Brain microvascular endothelial cell (primary cell): ENCODE data around the gene TPD52L1.

Source experiments
- DNase-seq: peaks from one replicate; pipeline ENCODE4 v3.0.0-alpha.2; 2020
- H3K27ac ChIP-seq: fragments of 250-450 bp; sonication (Bioruptor Pico); 2 replicates; pipeline ENCODE4 v1.5.1; 2020; ENCODE audit warnings: mild to moderate bottlenecking, moderate library complexity
- H3K27me3 ChIP-seq: fragments of 250-450 bp; sonication (Bioruptor Pico); replicated peaks from 2 replicates; pipeline ENCODE4 v1.5.1; 2020; ENCODE audit warnings: mild to moderate bottlenecking
- H3K36me3 ChIP-seq: fragments of 250-450 bp; sonication (Bioruptor Pico); replicated peaks from 2 replicates; pipeline ENCODE4 v1.5.1; 2020; ENCODE audit warnings: mild to moderate bottlenecking
- H3K4me3 ChIP-seq: 2 replicates; pipeline ENCODE4 v1.5.1; 2011; ENCODE audit warnings: low read depth, mild to moderate bottlenecking, control low read depth, low read length, moderate library complexity
- CTCF ChIP-seq: IDR thresholded peaks from 2 replicates; pipeline ENCODE4 v1.5.1; 2011; ENCODE audit warnings: low read depth, mild to moderate bottlenecking, moderate library complexity, low read length, control low read depth, inconsistent platforms; ENCODE audit errors: missing control alignments
- in situ Hi-C: cut with HindIII; loops from 2 replicates; pipeline ENCODE4 v1.10.0; 2017; ENCODE audit warnings: low sequenced_read_pairs, low pct_ligation_motif_present

Gene TPD52L1

GRCh38 chr6:125233202-125233601 lies 79.6 kb downstream of the TPD52L1 start:
- Histone ChIP-seq H3K36me3 (no peaks in the 10 kb centered on the region), H3K27ac (no peak overlapping the region), H3K27me3 (no peaks in the 10 kb centered on the region), H3K4me3 (no peak overlapping the region)
- DNase-seq = no peak
- in situ Hi-C loops = no loop called here
- no peak for TF ChIP-seq CTCF

- TF ChIP-seq CTCF = no peak
- no peak overlapping the region for H3K4me3 ChIP-seq
- in situ Hi-C loops = no loop called here
- H3K36me3 ChIP-seq = no peaks in the 10 kb centered on the region
- no peaks in the 10 kb centered on the region for H3K27me3 ChIP-seq
- DNase-seq = no peak
- no peak overlapping the region for H3K27ac ChIP-seq
Measured at GRCh38 chr6:125236536-125237327, 83.2 kb downstream of the TPD52L1 start.

GRCh38 chr6:125237764-125238163 lies 84.2 kb downstream of the TPD52L1 start:
- H3K4me3 ChIP-seq = no peak overlapping the region
- in situ Hi-C loops = no loop called here
- DNase-seq = no peak
- no peaks in the 10 kb centered on the region for H3K27me3 ChIP-seq
- H3K36me3 ChIP-seq = no peaks in the 10 kb centered on the region
- no peak for TF ChIP-seq CTCF
- no peak overlapping the region for H3K27ac ChIP-seq

GRCh38 chr6:125245109-125245508 lies 91.5 kb downstream of the TPD52L1 start:
- no peak overlapping the region for H3K4me3 ChIP-seq
- no peak for TF ChIP-seq CTCF
- H3K36me3 ChIP-seq = no peaks in the 10 kb centered on the region
- no peak for DNase-seq
- in situ Hi-C loops = no loop called here
- no peaks in the 10 kb centered on the region for H3K27me3 ChIP-seq
- H3K27ac ChIP-seq = no peak overlapping the region

GRCh38 chr6:125245523-125246264 lies 92.1 kb downstream of the TPD52L1 start:
- Histone ChIP-seq H3K27me3 (no peaks in the 10 kb centered on the region), H3K27ac (no peak overlapping the region), H3K36me3 (no peaks in the 10 kb centered on the region), H3K4me3 (no peak overlapping the region)
- no peak for TF ChIP-seq CTCF
- in situ Hi-C loops = no loop called here
- no peak for DNase-seq

- H3K27me3 ChIP-seq = no peaks in the 10 kb centered on the region
- H3K36me3 ChIP-seq = no peaks in the 10 kb centered on the region
- no peak for DNase-seq
- no peak overlapping the region for H3K4me3 ChIP-seq
- H3K27ac ChIP-seq = no peak overlapping the region
- in situ Hi-C loops = no loop called here
- no peak for TF ChIP-seq CTCF
Measured at GRCh38 chr6:125246566-125246965, 93.0 kb downstream of the TPD52L1 start.
